Stimulated activated naive CD8-positive, alpha-beta T cell treated with anti-CD3 and anti-CD28 coated beads, Interleukin-15, Interleukin-2, amounts not matched to agents 100 ng/mL and 50 ng/mL, for 24 hours (primary cell): ENCODE results near the gene C14orf132.
A peak's percentile ranks its signal among the peaks of the same experiment; 100 is the strongest.

Experiments
- H3K27ac Mint-ChIP-seq: one replicate; pipeline ENCODE4 v1.8.0; 2021; ENCODE audit warnings: mild to moderate bottlenecking, mixed read lengths
- H3K27me3 Mint-ChIP-seq: one replicate; pipeline ENCODE4 v1.8.0; 2021; ENCODE audit warnings: mixed read lengths
- H3K36me3 Mint-ChIP-seq: one replicate; pipeline ENCODE4 v1.8.0; 2021; ENCODE audit warnings: low read depth, mixed read lengths
- H3K4me1 Mint-ChIP-seq: one replicate; pipeline ENCODE4 v1.8.0; 2021; ENCODE audit warnings: low read depth, mixed read lengths
- H3K4me3 Mint-ChIP-seq: one replicate; pipeline ENCODE4 v1.8.0; 2021; ENCODE audit warnings: mild to moderate bottlenecking, mixed read lengths
- H3K9me3 Mint-ChIP-seq: one replicate; pipeline ENCODE4 v1.8.0; 2021; ENCODE audit warnings: mixed read lengths

Gene C14orf132

GRCh38 chr14:96030108-96030760 is 8.9 kb upstream of the C14orf132 start:
- no peaks in the 10 kb centered on the region for H3K4me1 Mint-ChIP-seq
- H3K36me3 Mint-ChIP-seq: no peaks in the 10 kb centered on the region
- H3K27me3 Mint-ChIP-seq: peaks cover 11% of the 10 kb centered on the region
- H3K9me3 Mint-ChIP-seq: no peaks in the 10 kb centered on the region
- no peak overlapping the region for H3K27ac Mint-ChIP-seq
- H3K4me3 Mint-ChIP-seq: no peak overlapping the region

DNA sequence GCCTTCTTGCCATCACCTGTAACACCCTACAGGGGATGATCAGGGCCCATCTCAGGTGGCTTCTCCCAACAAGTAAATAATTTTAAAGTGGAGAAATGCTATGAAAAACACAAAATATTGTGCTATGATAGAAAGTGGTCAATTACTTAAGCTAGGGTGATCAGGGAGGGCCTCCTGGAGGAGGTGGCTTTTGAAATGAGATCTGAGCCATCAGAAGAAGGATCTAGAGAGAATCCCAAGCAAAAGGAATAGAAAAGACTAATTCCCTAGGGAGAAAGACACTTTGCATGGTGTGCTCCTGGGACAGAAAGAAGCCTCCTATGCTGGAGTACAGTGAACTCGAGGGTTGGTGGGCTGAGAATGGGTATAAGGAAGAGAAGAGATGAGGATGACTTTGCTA is 7.5 kb upstream of the C14orf132 start:
- Mint-ChIP-seq H3K4me1 (no peaks in the 10 kb centered on the region), H3K27me3 (peaks cover 15% of the 10 kb centered on the region), H3K36me3 (no peaks in the 10 kb centered on the region), H3K9me3 (no peaks in the 10 kb centered on the region), H3K27ac (no peak overlapping the region), H3K4me3 (no peak overlapping the region)

DNA sequence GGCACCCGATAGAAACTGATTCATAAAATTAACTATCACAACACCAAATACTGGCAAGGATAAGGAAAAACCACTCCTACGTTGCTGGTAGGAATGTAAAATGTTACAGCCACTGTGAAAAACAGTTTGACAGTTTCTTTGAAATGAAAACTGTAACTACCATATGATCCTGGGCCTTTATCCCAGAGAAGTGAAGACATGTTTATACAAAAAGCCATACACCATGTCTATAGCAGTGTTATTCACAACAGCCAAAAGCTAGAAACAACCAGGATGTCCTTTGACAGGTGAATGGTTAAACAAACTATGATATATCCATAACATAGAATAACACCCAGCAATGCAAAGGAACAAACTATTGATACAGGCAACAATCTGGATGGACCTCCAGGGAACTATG is 3.7 kb upstream of the C14orf132 start:
- Mint-ChIP-seq H3K4me3 (no peak overlapping the region), H3K36me3 (no peaks in the 10 kb centered on the region), H3K9me3 (no peaks in the 10 kb centered on the region), H3K27me3 (peaks cover 43% of the 10 kb centered on the region), H3K4me1 (peaks cover 8% of the 10 kb centered on the region), H3K27ac (no peak overlapping the region)

DNA sequence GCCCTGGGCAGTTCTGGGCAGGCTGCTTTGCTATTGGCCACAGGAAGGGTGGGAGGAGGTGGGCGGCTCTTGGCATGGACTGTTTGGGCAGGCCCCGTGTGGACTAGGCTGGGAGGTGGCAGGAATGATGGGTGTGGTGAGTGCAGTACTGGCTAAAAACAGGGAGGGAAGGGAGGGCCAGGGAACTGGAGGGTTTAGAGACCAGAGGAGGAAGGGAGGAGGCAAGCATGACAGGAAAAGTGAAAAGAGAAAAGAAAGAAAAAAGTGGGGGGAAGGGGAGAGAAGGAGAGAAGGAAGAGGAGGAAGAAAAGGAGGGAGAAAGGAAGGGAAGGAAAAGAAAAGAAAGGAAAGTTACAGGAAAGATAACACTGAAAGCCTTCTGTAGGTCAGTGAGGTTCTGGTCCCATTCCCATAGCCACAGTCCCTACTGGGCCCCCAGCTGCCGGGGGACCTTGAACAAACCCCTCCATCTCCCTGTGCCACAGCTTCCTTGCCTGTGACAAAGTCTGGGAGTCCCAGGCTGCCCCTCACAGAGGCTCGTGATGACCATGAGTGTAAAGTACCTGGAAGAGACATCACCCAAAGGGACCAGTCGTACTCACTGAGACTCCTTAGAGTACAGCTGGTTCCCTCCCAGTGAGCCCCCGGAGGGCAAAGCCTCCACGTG is 1.1 kb upstream of the C14orf132 start:
- no peaks in the 10 kb centered on the region for H3K9me3 Mint-ChIP-seq
- H3K4me3 Mint-ChIP-seq: peak overlapping the region; percentile 7
- H3K27me3 Mint-ChIP-seq: peaks cover 59% of the 10 kb centered on the region
- H3K36me3 Mint-ChIP-seq: no peaks in the 10 kb centered on the region
- peaks cover 13% of the 10 kb centered on the region for H3K4me1 Mint-ChIP-seq
- no peak overlapping the region for H3K27ac Mint-ChIP-seq

GRCh38 chr14:96038558-96038919 is 623 bp upstream of the C14orf132 start:
- Mint-ChIP-seq H3K27ac (no peak overlapping the region), H3K36me3 (no peaks in the 10 kb centered on the region), H3K27me3 (peaks cover 59% of the 10 kb centered on the region), H3K9me3 (no peaks in the 10 kb centered on the region), H3K4me1 (peaks cover 13% of the 10 kb centered on the region), H3K4me3 (peak overlapping the region; percentile 7)

- Mint-ChIP-seq H3K27ac (no peak overlapping the region), H3K36me3 (no peaks in the 10 kb centered on the region), H3K27me3 (peaks cover 60% of the 10 kb centered on the region)
Observed at GRCh38 chr14:96039633-96040311, 610 bp downstream of the C14orf132 start.

GRCh38 chr14:96040828-96041371 is 1.7 kb downstream of the C14orf132 start:
- Mint-ChIP-seq H3K27me3 (peaks cover 61% of the 10 kb centered on the region), H3K4me1 (peaks cover 13% of the 10 kb centered on the region), H3K9me3 (peaks cover 4% of the 10 kb centered on the region), H3K4me3 (peak overlapping the region; percentile 71), H3K36me3 (no peaks in the 10 kb centered on the region), H3K27ac (no peak overlapping the region)

More at GRCh38 chr14:96039633-96040311, 610 bp downstream of the C14orf132 start:
- peaks cover 13% of the 10 kb centered on the region for H3K4me1 Mint-ChIP-seq
- no peaks in the 10 kb centered on the region for H3K9me3 Mint-ChIP-seq
- peak overlapping the region; percentile 71 for H3K4me3 Mint-ChIP-seq

GRCh38 chr14:96042248-96042930 is 3.2 kb downstream of the C14orf132 start:
- Mint-ChIP-seq H3K4me3 (no peak overlapping the region), H3K9me3 (peaks cover 4% of the 10 kb centered on the region), H3K36me3 (no peaks in the 10 kb centered on the region), H3K27ac (no peak overlapping the region), H3K27me3 (peaks cover 51% of the 10 kb centered on the region), H3K4me1 (peaks cover 13% of the 10 kb centered on the region)

DNA sequence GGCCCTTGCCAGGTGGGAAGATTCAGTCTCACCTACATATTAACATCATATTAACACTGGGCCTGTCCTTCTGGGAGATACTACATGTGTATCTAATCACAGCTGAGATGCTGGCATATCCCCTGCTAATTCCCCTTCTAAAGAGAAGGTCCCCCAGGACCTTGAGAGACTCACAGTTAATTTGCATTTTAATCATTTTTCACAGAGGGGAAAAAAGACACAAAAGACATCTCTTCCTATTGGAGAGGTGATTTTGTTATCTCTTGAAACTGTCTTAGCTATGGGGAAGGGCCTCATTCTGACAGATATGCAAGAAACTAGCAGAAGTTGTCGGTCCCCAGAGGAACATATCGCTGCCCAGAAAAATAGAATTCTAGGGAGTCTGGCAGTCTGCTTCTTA is 7.5 kb downstream of the C14orf132 start:
- H3K9me3 Mint-ChIP-seq: peaks cover 4% of the 10 kb centered on the region
- H3K4me3 Mint-ChIP-seq: no peak overlapping the region
- H3K27ac Mint-ChIP-seq: no peak overlapping the region
- peaks cover 19% of the 10 kb centered on the region for H3K27me3 Mint-ChIP-seq
- no peaks in the 10 kb centered on the region for H3K4me1 Mint-ChIP-seq
- no peaks in the 10 kb centered on the region for H3K36me3 Mint-ChIP-seq

DNA sequence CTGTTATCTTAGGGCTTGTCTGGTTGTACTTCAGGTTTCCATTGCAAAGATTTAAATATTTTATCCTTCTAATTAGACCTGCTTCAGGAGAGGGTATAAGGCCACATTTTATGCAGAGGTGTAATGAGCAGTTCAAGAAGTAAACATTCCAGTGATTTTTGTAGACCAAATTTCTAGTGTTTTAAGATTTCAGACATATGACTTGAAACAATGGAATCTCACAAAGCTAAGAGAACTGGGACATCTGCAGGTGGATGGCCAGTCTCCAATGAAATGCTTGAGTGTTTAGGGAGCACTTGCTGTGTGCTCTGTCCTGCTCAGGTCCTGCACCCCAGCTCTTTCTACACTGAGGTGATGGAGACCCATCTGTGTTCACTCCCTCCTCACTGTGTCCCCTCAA is 7.9 kb downstream of the C14orf132 start:
- no peak overlapping the region for H3K27ac Mint-ChIP-seq
- no peaks in the 10 kb centered on the region for H3K36me3 Mint-ChIP-seq
- no peaks in the 10 kb centered on the region for H3K4me1 Mint-ChIP-seq
- H3K4me3 Mint-ChIP-seq: no peak overlapping the region
- peaks cover 18% of the 10 kb centered on the region for H3K27me3 Mint-ChIP-seq
- peaks cover 4% of the 10 kb centered on the region for H3K9me3 Mint-ChIP-seq

- H3K4me1 Mint-ChIP-seq: no peaks in the 10 kb centered on the region
- peaks cover 9% of the 10 kb centered on the region for H3K27me3 Mint-ChIP-seq
- H3K36me3 Mint-ChIP-seq: no peaks in the 10 kb centered on the region
- no peak overlapping the region for H3K27ac Mint-ChIP-seq
- no peak overlapping the region for H3K4me3 Mint-ChIP-seq
- peaks cover 3% of the 10 kb centered on the region for H3K9me3 Mint-ChIP-seq
Observed at GRCh38 chr14:96049932-96050331, 10.8 kb downstream of the C14orf132 start.

GRCh38 chr14:96050482-96050881 is 11.3 kb downstream of the C14orf132 start:
- no peaks in the 10 kb centered on the region for H3K36me3 Mint-ChIP-seq
- H3K9me3 Mint-ChIP-seq: no peaks in the 10 kb centered on the region
- no peak overlapping the region for H3K27ac Mint-ChIP-seq
- no peak overlapping the region for H3K4me3 Mint-ChIP-seq
- no peaks in the 10 kb centered on the region for H3K4me1 Mint-ChIP-seq
- H3K27me3 Mint-ChIP-seq: peaks cover 5% of the 10 kb centered on the region

- peaks cover 5% of the 10 kb centered on the region for H3K27me3 Mint-ChIP-seq
- H3K27ac Mint-ChIP-seq: no peak overlapping the region
- H3K4me3 Mint-ChIP-seq: no peak overlapping the region
- H3K36me3 Mint-ChIP-seq: no peaks in the 10 kb centered on the region
- H3K4me1 Mint-ChIP-seq: no peaks in the 10 kb centered on the region
- no peaks in the 10 kb centered on the region for H3K9me3 Mint-ChIP-seq
Observed at GRCh38 chr14:96051231-96051630, 12.1 kb downstream of the C14orf132 start.

DNA sequence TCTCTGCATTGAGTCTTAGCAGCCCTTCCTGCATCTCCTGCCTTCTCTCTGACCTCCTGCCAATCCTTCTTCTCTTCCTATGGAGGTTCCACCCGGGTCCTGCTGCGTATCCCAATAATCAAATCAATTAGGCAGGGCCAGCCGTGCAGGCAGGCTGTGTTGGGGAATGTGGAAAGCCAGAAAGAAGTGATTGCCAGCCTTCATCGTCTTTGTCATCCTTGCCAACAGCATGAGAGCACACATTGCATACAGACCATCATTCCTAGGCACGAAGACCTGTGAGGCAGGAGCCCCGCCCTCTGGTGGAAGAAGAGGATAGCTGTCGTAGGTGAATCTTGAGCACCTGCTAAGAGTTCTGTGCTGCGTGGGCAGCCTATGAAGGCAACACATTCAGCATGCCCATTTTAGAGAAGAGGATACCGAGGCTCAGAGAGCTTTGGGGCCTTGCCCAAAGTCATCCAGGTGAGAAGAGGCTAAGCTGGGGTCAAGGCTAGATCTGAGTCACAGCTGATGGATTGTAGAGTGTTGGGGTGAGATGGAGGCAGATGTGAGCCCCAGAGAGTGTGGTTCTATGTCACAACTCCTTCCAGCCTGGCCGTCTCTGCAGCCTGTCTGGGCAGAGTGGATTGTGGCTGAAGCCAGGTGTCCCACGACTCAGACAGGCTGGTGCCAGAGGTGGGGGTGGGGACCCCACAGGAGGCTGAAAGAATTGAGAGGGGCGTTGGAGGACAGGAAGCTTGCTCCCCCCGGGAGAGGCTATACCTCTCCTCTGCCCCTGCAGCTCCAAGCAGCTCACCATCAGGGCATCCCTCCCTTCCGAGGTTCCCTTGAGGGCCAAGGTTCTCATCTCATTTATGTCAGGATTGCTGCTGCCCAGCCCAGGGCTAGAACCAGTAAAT is 12.7 kb downstream of the C14orf132 start:
- Mint-ChIP-seq H3K9me3 (no peaks in the 10 kb centered on the region), H3K36me3 (no peaks in the 10 kb centered on the region), H3K4me3 (no peak overlapping the region), H3K27ac (no peak overlapping the region), H3K27me3 (peaks cover 5% of the 10 kb centered on the region), H3K4me1 (no peaks in the 10 kb centered on the region)
